ENCODE measurements around the gene MCAM.

DNA sequence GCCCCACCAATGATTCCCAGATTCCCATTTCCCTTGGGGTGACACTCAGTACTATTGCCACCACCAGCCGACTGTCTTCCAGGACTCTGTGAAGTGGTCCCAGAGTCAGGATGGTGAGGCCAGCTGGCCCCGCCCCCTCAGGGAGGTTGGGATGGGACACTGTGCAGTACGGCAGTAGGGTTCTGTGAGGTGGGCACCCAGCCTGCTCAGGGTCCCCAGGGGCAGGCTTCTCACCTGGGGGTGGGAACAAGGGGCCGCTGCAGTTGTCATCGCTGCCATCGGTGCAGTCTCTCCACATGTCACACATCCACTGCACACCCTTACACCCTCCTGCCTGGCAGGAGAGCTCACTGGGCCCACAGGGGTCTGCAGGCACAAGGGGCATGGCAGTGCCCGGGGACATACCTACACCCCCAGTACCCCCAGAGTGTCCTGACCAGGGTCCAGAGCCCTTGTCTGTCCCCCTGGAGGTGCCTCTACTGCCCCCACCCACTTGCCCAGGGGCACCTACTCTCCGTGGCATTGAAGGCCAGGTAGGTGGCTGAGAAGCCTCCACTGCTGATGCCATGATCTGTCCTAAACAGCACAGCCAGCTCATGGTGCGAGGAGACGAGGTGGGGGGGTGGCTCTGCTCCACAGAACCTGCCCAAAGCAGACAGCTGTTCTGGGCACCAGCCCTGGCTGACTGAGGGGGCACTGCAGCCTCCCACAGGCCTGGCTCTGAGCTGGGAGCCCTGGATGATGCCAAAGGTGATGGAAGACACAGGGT lies 25.6 kb upstream of the MCAM start:
- TF ChIP-seq, protein P1, sequence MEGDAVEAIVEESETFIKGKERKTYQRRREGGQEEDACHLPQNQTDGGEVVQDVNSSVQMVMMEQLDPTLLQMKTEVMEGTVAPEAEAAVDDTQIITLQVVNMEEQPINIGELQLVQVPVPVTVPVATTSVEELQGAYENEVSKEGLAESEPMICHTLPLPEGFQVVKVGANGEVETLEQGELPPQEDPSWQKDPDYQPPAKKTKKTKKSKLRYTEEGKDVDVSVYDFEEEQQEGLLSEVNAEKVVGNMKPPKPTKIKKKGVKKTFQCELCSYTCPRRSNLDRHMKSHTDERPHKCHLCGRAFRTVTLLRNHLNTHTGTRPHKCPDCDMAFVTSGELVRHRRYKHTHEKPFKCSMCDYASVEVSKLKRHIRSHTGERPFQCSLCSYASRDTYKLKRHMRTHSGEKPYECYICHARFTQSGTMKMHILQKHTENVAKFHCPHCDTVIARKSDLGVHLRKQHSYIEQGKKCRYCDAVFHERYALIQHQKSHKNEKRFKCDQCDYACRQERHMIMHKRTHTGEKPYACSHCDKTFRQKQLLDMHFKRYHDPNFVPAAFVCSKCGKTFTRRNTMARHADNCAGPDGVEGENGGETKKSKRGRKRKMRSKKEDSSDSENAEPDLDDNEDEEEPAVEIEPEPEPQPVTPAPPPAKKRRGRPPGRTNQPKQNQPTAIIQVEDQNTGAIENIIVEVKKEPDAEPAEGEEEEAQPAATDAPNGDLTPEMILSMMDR (conservative IDR thresholded peaks at IDR 0.05), result no peak
- no peak for TF ChIP-seq EZH2 (IDR thresholded peaks at IDR 0.05; ENCODE audit: low read depth)

Data from PC-9 (cell line).